Effector memory CD8-positive, alpha-beta T cell (primary cell): ENCODE results near the gene KANSL1.
"Not testable (repeated sequence)": the region's sequence is repeated elsewhere in the genome, so short reads cannot be mapped to it uniquely, and the experiment has no call there.

Source experiments
- ATAC-seq: fragments of 150-1000 bp; cut with Tn5 transposase; replicated peaks from 2 replicates; pipeline ENCODE4 v1.10.0; 2021; ENCODE audit warnings: mild to moderate bottlenecking, moderate library complexity
- DNase-seq, 3 experiments: peaks; one replicate each; pipeline ENCODE4 v3.0.0; 2021
- H3K27ac Mint-ChIP-seq, 2 donors: one replicate each; pipeline ENCODE4 v1.8.0; 2022; ENCODE audit warnings: mild to moderate bottlenecking in 2 of 2, mixed read lengths in 2 of 2, moderate library complexity in 2 of 2
- H3K27me3 Mint-ChIP-seq, 2 donors: one replicate each; pipeline ENCODE4 v1.8.0; 2022; ENCODE audit warnings: mixed read lengths in 2 of 2
- H3K36me3 Mint-ChIP-seq: one replicate; pipeline ENCODE4 v1.8.0; 2022; ENCODE audit warnings: mild to moderate bottlenecking, moderate library complexity, mixed read lengths; ENCODE audit not compliant: insufficient read depth
- H3K4me1 Mint-ChIP-seq, 2 donors: one replicate each; pipeline ENCODE4 v1.8.0; 2022; ENCODE audit warnings: low read depth in 2 of 2, mixed read lengths in 2 of 2
- H3K4me3 Mint-ChIP-seq, 2 donors: one replicate each; pipeline ENCODE4 v1.8.0; 2022; ENCODE audit warnings: mild to moderate bottlenecking in 2 of 2, mixed read lengths in 2 of 2, moderate library complexity in 2 of 2
- H3K9me3 Mint-ChIP-seq, 2 donors: one replicate each; pipeline ENCODE4 v1.8.0; 2022; ENCODE audit warnings: mixed read lengths in 2 of 2

KANSL1 gene

GRCh38 chr17:46197530-46197929 lies 4.3 kb upstream of the KANSL1 start:
- H3K4me1 Mint-ChIP-seq, result peaks cover 26 to 45% of the 10 kb centered on the region in 2 donors
- H3K27me3 Mint-ChIP-seq, result no peaks in the 10 kb centered on the region
- no peak for ATAC-seq
- no peak overlapping the region for H3K4me3 Mint-ChIP-seq
- H3K27ac Mint-ChIP-seq, result peak overlapping the region; percentile 64 to 90
- no peaks in the 10 kb centered on the region for H3K9me3 Mint-ChIP-seq
- H3K36me3 Mint-ChIP-seq, result peaks cover 23% of the 10 kb centered on the region
- no peak for DNase-seq

- ATAC-seq (no peak), DNase-seq (no peak)
- Mint-ChIP-seq H3K4me3 (peak overlapping the region; percentile 64 to 79), H3K9me3 (no peaks in the 10 kb centered on the region), H3K27ac (peak overlapping the region; percentile 95 to 96), H3K36me3 (peaks cover 34% of the 10 kb centered on the region), H3K27me3 (no peaks in the 10 kb centered on the region), H3K4me1 (peaks cover 34 to 54% of the 10 kb centered on the region in 2 donors)
Observed at GRCh38 chr17:46195939-46196716, 2.9 kb upstream of the KANSL1 start.

GRCh38 chr17:46195217-46195855 lies 2.1 kb upstream of the KANSL1 start:
- H3K4me1 Mint-ChIP-seq, result peaks cover 38 to 55% of the 10 kb centered on the region in 2 donors
- no peaks in the 10 kb centered on the region for H3K9me3 Mint-ChIP-seq

GRCh38 chr17:46194393-46195216 lies 1.4 kb upstream of the KANSL1 start:
- Mint-ChIP-seq H3K27ac (peak overlapping the region; percentile 95 to 96), H3K36me3 (peaks cover 40% of the 10 kb centered on the region), H3K27me3 (no peaks in the 10 kb centered on the region), H3K4me3 (peak overlapping the region; percentile 79 to 96), H3K9me3 (no peaks in the 10 kb centered on the region), H3K4me1 (peaks cover 44 to 60% of the 10 kb centered on the region in 2 donors)
- ATAC-seq (peak; percentile 58), DNase-seq (peak; percentile 65 to 67 (median 66))

More at GRCh38 chr17:46195217-46195855, 2.1 kb upstream of the KANSL1 start:
- peak overlapping the region; percentile 79 to 96 for H3K4me3 Mint-ChIP-seq
- DNase-seq, result no peak
- H3K27ac Mint-ChIP-seq, result peak overlapping the region; percentile 95 to 96
- no peak for ATAC-seq
- no peaks in the 10 kb centered on the region for H3K27me3 Mint-ChIP-seq
- peaks cover 34% of the 10 kb centered on the region for H3K36me3 Mint-ChIP-seq

GRCh38 chr17:46193626-46194392 lies 580 bp upstream of the KANSL1 start:
- peak; percentile 61 for ATAC-seq
- DNase-seq, result peak; percentile 90 to 91 (median 91)
- Mint-ChIP-seq H3K27me3 (no peaks in the 10 kb centered on the region), H3K4me3 (peak overlapping the region; percentile 79 to 96), H3K4me1 (peaks cover 47 to 62% of the 10 kb centered on the region in 2 donors), H3K36me3 (peaks cover 47% of the 10 kb centered on the region), H3K27ac (peak overlapping the region; percentile 95 to 96), H3K9me3 (no peaks in the 10 kb centered on the region)

GRCh38 chr17:46192439-46193150 lies 634 bp downstream of the KANSL1 start:
- H3K27ac Mint-ChIP-seq, result peak overlapping the region; percentile 96 to 99
- ATAC-seq, result peak; percentile 11
- peak overlapping the region; percentile 93 to 96 for H3K4me3 Mint-ChIP-seq
- H3K4me1 Mint-ChIP-seq, result peaks cover 56 to 71% of the 10 kb centered on the region in 2 donors
- DNase-seq, result peak; percentile 48 to 54 (median 53)
- H3K27me3 Mint-ChIP-seq, result no peaks in the 10 kb centered on the region
- H3K36me3 Mint-ChIP-seq, result peaks cover 54% of the 10 kb centered on the region
- no peaks in the 10 kb centered on the region for H3K9me3 Mint-ChIP-seq

- peaks cover 54% of the 10 kb centered on the region for H3K36me3 Mint-ChIP-seq
- H3K4me1 Mint-ChIP-seq, result peaks cover 52 to 72% of the 10 kb centered on the region in 2 donors
- no peaks in the 10 kb centered on the region for H3K9me3 Mint-ChIP-seq
- H3K27ac Mint-ChIP-seq, result peak overlapping the region; percentile 96 to 99
- no peaks in the 10 kb centered on the region for H3K27me3 Mint-ChIP-seq
- peak overlapping the region; percentile 93 to 96 for H3K4me3 Mint-ChIP-seq
- no peak for DNase-seq
- ATAC-seq, result no peak
Observed at GRCh38 chr17:46192189-46192438, 1.1 kb downstream of the KANSL1 start.

GRCh38 chr17:46191322-46192188 lies 1.7 kb downstream of the KANSL1 start:
- no peak for ATAC-seq
- Mint-ChIP-seq H3K27ac (peak overlapping the region; percentile 96 to 99), H3K4me1 (peaks cover 55 to 74% of the 10 kb centered on the region in 2 donors), H3K4me3 (peak overlapping the region; percentile 93 to 96), H3K27me3 (no peaks in the 10 kb centered on the region), H3K36me3 (peaks cover 57% of the 10 kb centered on the region), H3K9me3 (no peaks in the 10 kb centered on the region)
- DNase-seq, result no peak

- Mint-ChIP-seq H3K9me3 (no peaks in the 10 kb centered on the region), H3K27ac (peak overlapping the region; percentile 96 to 99), H3K4me1 (peaks cover 58 to 71% of the 10 kb centered on the region in 2 donors), H3K36me3 (peaks cover 62% of the 10 kb centered on the region), H3K4me3 (peak overlapping the region; percentile 93 to 96), H3K27me3 (no peaks in the 10 kb centered on the region)
- DNase-seq (no peak), ATAC-seq (no peak)
Observed at GRCh38 chr17:46190763-46191162, 2.5 kb downstream of the KANSL1 start.

GRCh38 chr17:46186827-46187235 lies 6.4 kb downstream of the KANSL1 start:
- DNase-seq (peak; percentile 30 to 49 (median 37)), ATAC-seq (peak; percentile 90)
- Mint-ChIP-seq H3K4me1 (peaks cover 80 to 90% of the 10 kb centered on the region in 2 donors), H3K36me3 (peaks cover 44% of the 10 kb centered on the region), H3K27ac (peak overlapping the region; percentile 68 to 89), H3K4me3 (peak overlapping the region; percentile 66 to 93)
- H3K27me3 Mint-ChIP-seq, H3K9me3 Mint-ChIP-seq: not testable (repeated sequence)

GRCh38 chr17:46184696-46185095 lies 8.5 kb downstream of the KANSL1 start:
- Mint-ChIP-seq H3K4me1 (peaks cover 80 to 93% of the 10 kb centered on the region in 2 donors), H3K27me3 (no peaks in the 10 kb centered on the region), H3K4me3 (peak overlapping the region; percentile 4 to 45), H3K36me3 (peaks cover 42% of the 10 kb centered on the region), H3K9me3 (no peaks in the 10 kb centered on the region), H3K27ac (peak overlapping the region in 1 of 2 donors; percentile 50)
- DNase-seq (no peak), ATAC-seq (no peak)
